HG02981 (cell line): Measurements from ENCODE around the gene PMS2.
"Not testable (repeated sequence)": the region's sequence is repeated elsewhere in the genome, so short reads cannot be mapped to it uniquely, and the experiment has no call there.

Experiments
- ATAC-seq: cut with Tn5 transposase; IDR thresholded peaks from one replicate; pipeline ENCODE4 v1.9.1; 2021; ENCODE audit warnings: mild to moderate bottlenecking, moderate library complexity; ENCODE audit not compliant: unreplicated experiment

The PMS2 gene

GRCh38 chr7:6015917-6016652, 7.2 kb upstream of the PMS2 start:
- no peak for ATAC-seq

GRCh38 chr7:6012355-6013104, 3.7 kb upstream of the PMS2 start:
- ATAC-seq: no peak

DNA sequence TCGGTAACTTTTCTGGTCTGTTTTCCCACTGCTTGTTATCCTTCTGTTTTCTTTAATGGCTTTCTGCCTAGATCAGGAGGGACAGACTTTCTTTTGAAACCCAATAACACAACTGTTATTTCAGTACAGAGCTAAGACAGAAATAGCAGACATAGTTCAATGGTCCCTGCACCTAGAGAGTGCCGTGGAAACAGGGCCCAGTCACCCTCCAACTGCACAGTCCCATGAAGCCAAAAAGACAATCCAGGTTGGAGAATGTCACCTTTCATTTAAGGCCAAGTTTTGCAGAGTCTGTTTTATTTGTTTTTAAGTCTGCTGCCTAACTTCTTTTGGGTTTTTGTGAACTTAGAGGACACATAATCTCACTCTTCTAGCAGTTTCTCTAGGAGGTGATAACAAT, 2.7 kb upstream of the PMS2 start:
- no peak for ATAC-seq

- not testable (repeated sequence) for ATAC-seq
Observed at GRCh38 chr7:6010370-6010769, 1.5 kb upstream of the PMS2 start.

DNA sequence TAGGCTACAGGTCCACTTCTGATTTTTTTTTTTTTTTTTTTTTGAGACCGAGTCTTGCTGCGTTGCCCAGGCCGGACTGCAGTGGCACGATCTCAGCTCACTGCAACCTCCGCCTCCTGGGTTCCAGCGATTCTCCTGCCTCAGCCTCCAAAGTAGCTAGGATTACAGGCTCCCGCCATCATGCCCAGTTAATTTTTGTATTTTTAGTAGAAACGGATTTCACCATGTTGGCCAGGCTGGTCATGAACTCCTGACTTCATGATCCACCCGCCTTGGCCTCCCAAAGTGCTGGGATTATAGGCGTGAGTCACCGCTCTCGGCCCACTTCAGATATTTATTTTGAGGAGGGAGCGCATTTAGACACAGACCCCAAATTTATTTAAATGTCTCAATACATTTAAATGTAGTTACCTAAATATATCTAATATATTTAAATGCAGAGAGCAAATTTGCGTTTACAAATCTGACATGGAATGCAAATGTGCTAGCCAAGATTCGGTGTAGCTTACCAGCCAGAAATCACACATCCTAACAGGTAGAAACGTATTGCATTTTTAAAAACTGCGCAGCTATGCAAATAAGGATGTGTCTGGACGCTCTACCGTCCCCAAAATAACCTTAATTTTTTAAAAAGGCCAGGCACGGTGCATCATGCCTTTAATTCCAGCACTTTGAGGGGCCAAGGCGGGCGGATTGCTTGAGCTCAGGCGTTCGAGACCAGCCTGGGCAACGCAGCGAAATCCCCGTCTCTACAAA, 836 bp downstream of the PMS2 start:
- not testable (repeated sequence) for ATAC-seq

- no peak for ATAC-seq
Observed at GRCh38 chr7:6007386-6007785, 1.5 kb downstream of the PMS2 start.

DNA sequence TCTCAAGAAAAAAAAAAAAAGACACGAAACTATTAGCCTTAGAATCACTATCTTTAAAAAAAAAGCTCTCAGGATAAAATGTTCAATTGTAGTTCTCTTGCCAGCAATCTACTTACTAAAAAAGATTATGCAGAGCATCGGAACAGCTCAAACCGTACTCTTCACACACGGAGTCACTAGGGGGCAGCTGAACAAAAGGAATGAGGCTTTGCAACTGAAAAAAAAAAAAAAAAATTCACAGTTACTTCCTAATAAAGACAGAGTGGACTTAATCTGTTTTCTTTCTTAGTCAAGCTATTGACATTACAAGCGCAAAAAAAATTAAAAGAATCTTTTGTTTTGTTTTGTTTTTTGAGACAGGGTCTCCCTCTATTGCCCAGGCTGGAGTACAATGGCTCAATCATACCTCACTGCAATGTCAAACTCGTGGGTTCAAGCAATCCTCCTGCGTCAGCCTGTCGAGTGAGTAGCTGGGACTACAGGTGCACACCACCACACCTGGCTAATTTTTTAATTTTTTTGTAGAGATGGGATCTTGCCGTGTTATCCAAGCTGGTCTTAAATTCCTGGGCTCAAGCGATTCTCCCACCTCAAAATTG, 11.5 kb downstream of the PMS2 start:
- ATAC-seq: no peak

GRCh38 chr7:5987061-5987460, 21.8 kb downstream of the PMS2 start:
- not testable (repeated sequence) for ATAC-seq

DNA sequence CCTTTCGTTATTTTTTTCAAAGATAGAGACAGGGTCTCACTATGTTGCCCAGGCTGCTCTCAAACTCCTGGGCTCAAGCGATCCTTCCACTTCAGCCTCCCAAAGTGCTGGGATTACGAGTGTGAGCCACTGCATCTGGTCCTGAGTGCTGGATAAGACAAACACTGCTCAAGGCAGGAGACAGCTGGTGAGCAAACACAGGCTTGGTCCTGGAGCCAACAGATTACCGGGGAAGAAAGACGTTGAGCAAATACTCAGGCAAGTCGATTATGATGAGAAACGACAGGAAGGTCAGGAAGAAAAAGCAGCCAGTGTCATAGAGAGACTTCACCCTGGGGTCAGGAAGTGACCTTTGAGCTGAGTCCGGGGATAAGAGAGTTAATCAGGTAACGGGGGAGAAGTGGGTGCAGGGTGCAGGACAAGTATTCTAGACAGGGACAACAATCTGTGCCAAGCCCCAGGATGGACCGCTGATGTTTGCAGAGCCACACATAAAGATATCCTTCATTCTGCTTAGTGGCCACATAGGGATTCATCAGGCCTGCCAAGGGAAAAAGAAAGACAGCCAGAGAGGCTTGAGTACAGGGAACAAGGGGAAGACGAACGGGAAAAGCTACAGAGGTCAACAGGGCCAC, 29.1 kb downstream of the PMS2 start:
- ATAC-seq: not testable (repeated sequence)

DNA sequence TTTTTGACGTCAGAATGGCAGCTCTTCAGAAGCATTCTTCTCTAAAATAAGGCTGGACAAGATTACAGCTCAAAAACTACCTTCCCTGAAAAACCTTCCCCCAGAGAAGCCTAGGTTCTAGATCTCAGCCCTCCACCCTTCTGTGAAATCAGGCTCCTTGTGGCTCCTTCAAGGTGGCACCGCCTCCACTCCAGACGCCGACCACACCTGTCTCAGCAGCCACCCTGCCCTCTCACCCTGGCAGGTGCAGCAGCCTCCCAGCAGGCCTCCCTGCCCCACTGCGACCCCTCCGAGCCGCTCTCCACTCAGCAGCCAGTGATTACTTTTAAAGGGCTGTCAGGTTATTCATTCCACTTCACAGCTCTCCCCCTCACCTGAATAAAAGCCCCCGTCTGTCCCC, 35.3 kb downstream of the PMS2 start:
- not testable (repeated sequence) for ATAC-seq

DNA sequence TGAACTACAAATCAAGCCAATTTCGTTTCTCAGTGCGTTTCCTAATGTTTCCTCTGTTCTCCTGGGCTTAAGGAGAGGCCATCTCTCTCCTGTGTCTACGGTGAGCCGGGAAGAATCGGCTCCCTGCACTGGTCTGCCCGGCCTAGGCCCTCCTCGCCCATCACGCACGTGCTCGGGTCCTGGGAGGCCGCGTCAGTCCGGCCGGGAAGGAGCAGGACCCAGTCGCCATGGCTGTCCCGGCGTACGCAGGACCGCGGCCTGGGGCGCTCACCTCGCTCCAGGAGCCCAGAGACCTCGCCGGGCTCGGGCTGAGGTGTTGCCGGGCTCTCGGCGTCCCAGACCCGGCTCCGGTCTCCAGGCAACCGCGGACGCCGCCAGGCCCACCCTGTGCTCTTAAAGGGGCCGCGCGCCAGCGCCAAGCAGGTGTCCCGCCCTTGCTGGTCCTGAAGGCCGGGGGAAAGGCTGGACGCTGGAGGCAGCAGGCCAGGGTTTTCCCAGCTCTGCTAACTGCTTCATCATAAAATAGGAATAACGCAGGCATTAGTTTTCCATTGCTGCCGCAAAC, 38.4 kb downstream of the PMS2 start, which contains the start of gene RSPH10B:
RSPH10B (minus strand) TSS at position 343 of the 565 bp plus-strand sequence. CDS start 3,573 bp downstream, outside the sequence.
- ATAC-seq: not testable (repeated sequence)

DNA sequence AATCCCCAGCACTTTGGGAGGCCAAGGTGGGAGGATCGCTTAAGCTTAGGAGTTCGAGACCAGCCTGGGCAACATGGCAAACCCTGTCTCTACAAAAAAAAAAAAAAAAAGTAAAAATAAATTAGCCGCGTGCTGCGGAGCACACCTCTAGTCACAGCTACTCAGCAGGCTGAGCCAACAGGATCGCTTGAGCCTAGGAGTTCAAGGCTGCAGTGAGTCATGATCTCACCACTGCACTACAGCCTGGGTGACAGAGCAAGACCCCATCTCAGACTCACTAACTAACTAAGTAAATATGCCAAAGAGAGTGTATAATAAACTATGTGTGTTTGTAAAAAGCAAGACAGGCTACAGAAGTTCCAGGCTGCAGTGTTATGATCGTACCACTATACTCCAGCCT, 45.0 kb downstream of the PMS2 start:
- ATAC-seq: not testable (repeated sequence)

GRCh38 chr7:5963205-5963604, 45.6 kb downstream of the PMS2 start:
- not testable (repeated sequence) for ATAC-seq

DNA sequence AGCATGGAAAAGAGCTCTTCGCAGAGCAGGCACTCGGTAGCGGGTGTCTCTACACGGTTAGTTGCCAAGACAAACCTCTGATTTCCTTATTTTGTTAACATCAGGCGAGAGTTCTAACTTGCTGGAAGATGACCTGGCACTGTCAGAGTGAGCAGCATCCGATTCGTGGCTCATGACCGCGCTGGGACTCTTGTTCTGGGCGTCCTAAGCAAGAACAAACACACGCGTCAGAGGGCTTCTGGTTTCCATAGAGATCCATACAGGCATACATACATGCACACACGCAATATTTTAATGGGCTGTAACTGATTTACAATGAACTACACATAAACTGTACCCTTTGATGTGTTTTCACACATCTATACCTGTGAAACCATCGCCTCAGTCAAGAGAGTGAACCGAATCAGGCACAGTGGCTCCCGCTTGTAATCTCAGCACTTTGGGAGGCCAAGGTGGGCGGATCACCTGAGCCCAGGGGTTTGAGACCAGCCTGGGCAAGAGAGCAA, 73.9 kb downstream of the PMS2 start:
- not testable (repeated sequence) for ATAC-seq

DNA sequence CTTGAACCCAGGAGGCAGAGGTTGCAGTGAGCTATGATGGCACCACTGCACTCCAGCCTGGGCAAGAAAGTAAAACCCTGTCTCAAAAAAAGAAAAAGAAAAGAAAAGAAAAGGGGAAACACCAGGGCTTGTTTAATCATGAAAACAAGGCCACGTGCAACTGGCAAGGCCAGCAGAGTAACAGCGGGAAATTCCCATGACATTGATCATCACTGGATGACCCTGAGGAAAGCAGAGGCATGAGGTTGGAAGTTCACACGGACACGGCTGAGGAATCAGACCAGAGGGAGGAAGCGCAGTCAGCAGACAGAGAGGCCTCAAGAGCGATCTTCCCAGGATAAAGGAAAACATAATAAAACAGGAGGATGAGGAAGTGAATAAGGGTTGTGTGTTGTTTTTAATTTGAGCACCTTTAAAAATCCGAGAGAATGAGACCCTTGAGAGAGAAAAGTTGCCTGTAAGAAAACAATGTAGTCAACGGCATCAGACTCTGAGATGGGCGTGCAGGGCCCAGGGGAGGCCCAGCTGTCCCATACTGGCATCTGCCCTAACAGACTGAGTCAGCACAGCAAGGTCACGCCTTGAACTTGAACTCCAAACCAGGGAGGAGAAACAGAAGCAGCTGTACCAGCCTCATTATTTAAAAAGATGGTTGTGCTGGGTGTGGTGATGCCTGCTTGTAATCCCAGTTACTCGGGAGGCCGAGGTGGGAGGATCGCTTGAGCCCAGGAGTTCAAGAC, 76.8 kb downstream of the PMS2 start:
- not testable (repeated sequence) for ATAC-seq

GRCh38 chr7:5931250-5931649, 77.6 kb downstream of the PMS2 start:
- ATAC-seq: not testable (repeated sequence)

DNA sequence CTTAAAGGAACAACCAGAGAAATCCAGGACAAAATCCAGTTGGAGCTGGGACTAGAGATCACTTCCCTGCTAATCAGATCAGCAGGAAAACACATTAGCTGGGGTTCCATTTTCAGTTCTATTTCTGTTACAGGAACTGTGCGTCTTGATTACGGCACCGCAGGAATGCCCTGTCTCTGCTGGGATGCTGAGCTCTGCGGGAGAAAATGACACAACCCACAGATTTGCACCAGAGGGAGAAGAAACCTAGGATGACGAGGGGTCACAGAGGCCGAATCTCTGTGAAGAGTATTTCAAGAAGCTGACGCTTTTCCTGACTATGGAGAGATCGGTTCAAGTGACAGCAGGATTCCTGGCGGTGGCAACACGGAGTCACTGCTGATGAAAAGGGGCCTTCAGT, 78.6 kb downstream of the PMS2 start:
- ATAC-seq: not testable (repeated sequence)

GRCh38 chr7:5926263-5926870, 82.5 kb downstream of the PMS2 start:
- ATAC-seq: not testable (repeated sequence)

GRCh38 chr7:5924630-5925029, 84.2 kb downstream of the PMS2 start:
- not testable (repeated sequence) for ATAC-seq
